ENCODE results near the gene PAN3. TPM values are rescaled to one million over a fixed set of nuclear protein-coding genes. Genes with fewer than 3 reads are reported as not detected.

PAN3 gene
- total and polyA plus RNA-seq, 2 of the 8 experiments (the other 6 are each of a cell fraction or from before 2014, with no cell fraction given): 12.7 to 39.3 TPM

GRCh38 chr13:28093881-28094280 is 44.5 kb upstream of the PAN3 start:
- Histone ChIP-seq H3K9ac (replicated peaks in 1 of 4; ENCODE audit: extremely low read depth in 1 of 4, low read depth in 3 of 4, low read length in 3 of 4) (no peak overlapping the region), H3K36me3 (ENCODE audit: control insufficient read depth in 2 of 4, insufficient read depth in 4 of 4, low read length in 3 of 4) (no peaks in the 10 kb centered on the region), H3K9me3 (ENCODE audit: insufficient read depth in 2 of 2, low read depth in 1 of 2, low read length in 1 of 2) (no peaks in the 10 kb centered on the region), H3K4me3 (ENCODE audit: extremely low read depth in 1 of 4, insufficient read depth in 2 of 4, low read depth in 3 of 4, low read length in 4 of 4) (no peak overlapping the region), H3K23ac (ENCODE audit: insufficient read length) (no peak overlapping the region), H2AFZ (ENCODE audit: low read length) (no peak overlapping the region), H3K4me1 (replicated peaks in 1 of 4; ENCODE audit: control insufficient read depth in 3 of 4, insufficient read depth in 4 of 4, low read length in 3 of 4) (no peaks in the 10 kb centered on the region), H4K91ac (replicated peaks; ENCODE audit: insufficient read length, low read length) (no peak overlapping the region), H2BK15ac (ENCODE audit: low read length) (no peak overlapping the region), H3K79me2 (ENCODE audit: control insufficient read depth in 1 of 2, insufficient read depth in 2 of 2, low read length in 2 of 2) (no peaks in the 10 kb centered on the region), H2BK5ac (ENCODE audit: low read depth, low read length) (no peak overlapping the region), H3K79me1 (ENCODE audit: low read depth, low read length) (no peaks in the 10 kb centered on the region), H3K4ac (replicated peaks; ENCODE audit: insufficient read length, low read depth, low read length) (no peak overlapping the region), H3K27me3 (replicated peaks in 1 of 4; ENCODE audit: control insufficient read depth in 3 of 4, extremely low read depth in 1 of 4, insufficient read depth in 3 of 4, low read length in 3 of 4) (peaks cover 1 to 7% (median 4%) of the 10 kb centered on the region in 4 experiments; a peak in 5 of 7 replicates), H2BK12ac (ENCODE audit: low read depth, low read length) (no peak overlapping the region), H3K23me2 (ENCODE audit: low read depth, low read length) (no peaks in the 10 kb centered on the region), H4K8ac (ENCODE audit: extremely low read depth, insufficient read depth, low read length) (no peak overlapping the region), H3K18ac (ENCODE audit: extremely low read depth, low read length) (no peak overlapping the region), H4K5ac (ENCODE audit: insufficient read length, low read depth, low read length) (no peak overlapping the region), H2BK120ac (replicated peaks; ENCODE audit: low read depth, low read length) (no peak overlapping the region), H3K14ac (ENCODE audit: insufficient read length) (no peak overlapping the region), H3K56ac (replicated peaks; ENCODE audit: insufficient read length, low read depth, low read length) (no peak overlapping the region), H3K4me2 (ENCODE audit: insufficient read depth in 1 of 2, low read depth in 2 of 2, low read length in 2 of 2) (no peak overlapping the region), H4K20me1 (replicated peaks in 1 of 2; ENCODE audit: control insufficient read depth in 1 of 2, insufficient read depth in 2 of 2, low read length in 2 of 2) (no peaks in the 10 kb centered on the region), H2BK20ac (ENCODE audit: low read length) (no peak overlapping the region), H2AK5ac (ENCODE audit: low read depth, low read length) (no peak overlapping the region), H3K27ac (ENCODE audit: low read depth, low read length) (no peak overlapping the region)
- ChIA-PET CTCF (ENCODE audit: partially characterized antibody) (no interaction called here), POLR2A (ENCODE audit: partially characterized antibody) (no interaction called here)
- FAIRE-seq (no peak), DNase-seq (ENCODE audit: low read depth in 1 of 2, low spot score in 2 of 2) (no peak)
- 85% methylated on average over 5 of the region's 5 CpGs; no CpG with 5 or more reads in 1 of the 2 experiments for WGBS, 2 experiments (ENCODE audit: extremely low coverage in 1 of 2, insufficient coverage in 1 of 2, insufficient read length in 1 of 2, insufficient replicate concordance in 2 of 2, low coverage in 1 of 2, low lambda C conversion rate in 2 of 2, missing lambda C conversion rate in 1 of 2)
- TF ChIP-seq POU5F1 (IDR thresholded peaks at IDR 0.05; ENCODE audit: low read depth, low read length) (no peak), YY1 (IDR thresholded peaks at IDR 0.05; ENCODE audit: low read depth, low read length) (no peak), CTCF (IDR thresholded peaks at IDR 0.05; ENCODE audit: control extremely low read depth in 1 of 3, insufficient read depth in 1 of 3, low read depth in 1 of 3, low read length in 3 of 3) (no peak), SP4 (IDR thresholded peaks at IDR 0.05; ENCODE audit: low read length) (no peak), CHD2 (IDR thresholded peaks at IDR 0.05; ENCODE audit: low read length) (no peak), BRCA1 (IDR thresholded peaks at IDR 0.05; ENCODE audit: low read depth, low read length) (no peak)
